Activated CD8-positive, alpha-beta memory T cell treated with anti-CD3 and anti-CD28 coated beads, Interleukin-2, amount 10 ng/mL, durations not matched to agents 7 days and 5 days (primary cell): ENCODE results near the gene GUCY1A1. TPM values are rescaled to one million over a fixed set of nuclear protein-coding genes. Genes with fewer than 3 reads are reported as not detected.
A peak's percentile ranks its signal among the peaks of the same experiment; 100 is the strongest.

Experiments used
- ATAC-seq: fragments of 150-1000 bp; cut with Tn5 transposase; one replicate; pipeline ENCODE4 v1.10.0; 2021; ENCODE audit warnings: moderate library complexity
- CTCF ChIA-PET: fragments of 350-600 bp; sonication (Branson Sonifier 250); formaldehyde crosslinking; loops from one replicate; lab custom pipeline; 2021; ENCODE audit warnings: antibody characterized with exemption; lab: Charles Lee
- DNase-seq: peaks from one replicate; pipeline ENCODE4 v3.0.0-alpha.2; 2020
- H3K27ac Mint-ChIP-seq: one replicate; pipeline ENCODE4 v1.8.0; 2021; ENCODE audit warnings: mild to moderate bottlenecking, mixed read lengths
- H3K27me3 Mint-ChIP-seq: one replicate; pipeline ENCODE4 v1.8.0; 2021; ENCODE audit warnings: mixed read lengths
- H3K36me3 Mint-ChIP-seq: one replicate; pipeline ENCODE4 v1.8.0; 2021; ENCODE audit warnings: mild to moderate bottlenecking, mixed read lengths
- H3K4me1 Mint-ChIP-seq: one replicate; pipeline ENCODE4 v1.8.0; 2021; ENCODE audit warnings: mixed read lengths
- H3K4me3 Mint-ChIP-seq: one replicate; pipeline ENCODE4 v1.8.0; 2021; ENCODE audit warnings: mild to moderate bottlenecking, moderate library complexity, mixed read lengths
- H3K9me3 Mint-ChIP-seq: one replicate; pipeline ENCODE4 v1.8.0; 2022; ENCODE audit warnings: low read depth, mixed read lengths
- total RNA-seq, 2 experiments: library from RNA; stranded (reverse); gene quantifications; one replicate each; pipeline ENCODE4 v1.2.3, GENCODE V29; 2021

The GUCY1A1 gene, protein sequence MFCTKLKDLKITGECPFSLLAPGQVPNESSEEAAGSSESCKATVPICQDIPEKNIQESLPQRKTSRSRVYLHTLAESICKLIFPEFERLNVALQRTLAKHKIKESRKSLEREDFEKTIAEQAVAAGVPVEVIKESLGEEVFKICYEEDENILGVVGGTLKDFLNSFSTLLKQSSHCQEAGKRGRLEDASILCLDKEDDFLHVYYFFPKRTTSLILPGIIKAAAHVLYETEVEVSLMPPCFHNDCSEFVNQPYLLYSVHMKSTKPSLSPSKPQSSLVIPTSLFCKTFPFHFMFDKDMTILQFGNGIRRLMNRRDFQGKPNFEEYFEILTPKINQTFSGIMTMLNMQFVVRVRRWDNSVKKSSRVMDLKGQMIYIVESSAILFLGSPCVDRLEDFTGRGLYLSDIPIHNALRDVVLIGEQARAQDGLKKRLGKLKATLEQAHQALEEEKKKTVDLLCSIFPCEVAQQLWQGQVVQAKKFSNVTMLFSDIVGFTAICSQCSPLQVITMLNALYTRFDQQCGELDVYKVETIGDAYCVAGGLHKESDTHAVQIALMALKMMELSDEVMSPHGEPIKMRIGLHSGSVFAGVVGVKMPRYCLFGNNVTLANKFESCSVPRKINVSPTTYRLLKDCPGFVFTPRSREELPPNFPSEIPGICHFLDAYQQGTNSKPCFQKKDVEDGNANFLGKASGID
- total RNA-seq, result under 1 TPM in 1 of 2 experiments, not detected in 1; 0.87 TPM

DNA sequence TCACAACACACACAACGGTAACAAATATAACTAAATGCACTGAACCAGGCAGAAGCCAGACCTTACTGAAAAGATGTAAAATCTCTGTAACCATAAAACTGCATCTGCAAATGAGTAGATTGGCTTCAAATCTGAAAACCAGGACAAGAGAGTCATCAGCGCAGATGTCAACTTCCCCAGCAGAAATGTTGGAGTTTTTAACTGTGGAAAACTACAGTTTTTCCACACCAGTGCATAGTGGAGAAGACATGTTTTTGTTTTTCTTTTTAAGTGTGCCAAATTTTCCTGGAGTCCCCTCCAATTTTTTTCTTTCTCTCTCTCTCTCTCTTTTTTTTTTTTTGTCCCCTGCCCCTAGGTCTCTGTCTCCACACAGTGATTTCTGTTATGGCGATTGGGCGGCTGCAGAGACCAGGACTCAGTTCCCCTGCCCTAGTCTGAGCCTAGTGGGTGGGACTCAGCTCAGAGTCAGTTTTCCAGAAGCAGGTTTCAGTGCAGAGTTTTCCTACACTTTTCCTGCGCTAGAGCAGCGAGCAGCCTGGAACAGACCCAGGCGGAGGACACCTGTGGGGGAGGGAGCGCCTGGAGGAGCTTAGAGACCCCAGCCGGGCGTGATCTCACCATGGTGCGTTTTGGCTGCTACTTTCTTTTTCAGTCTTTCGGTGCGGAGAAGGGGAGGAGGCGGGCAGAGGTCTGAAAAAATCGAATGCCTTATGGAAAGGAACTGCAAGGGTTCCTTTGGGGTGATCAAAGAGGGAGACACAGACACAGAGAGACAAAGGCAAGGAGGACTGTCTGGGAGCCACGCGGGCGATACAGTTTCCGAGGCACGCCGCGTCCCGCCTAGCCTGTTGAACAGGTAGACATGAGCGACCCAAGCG, at the start of gene GUCY1A1:
GUCY1A1 (plus strand) TSS at position 505 of the 878 bp plus-strand sequence. CDS start 30,020 bp downstream, outside the sequence.
- ATAC-seq (peak; percentile 34), DNase-seq (no peak)
- H3K27ac Mint-ChIP-seq, result no peak within 1 kb of the TSS
- CTCF ChIA-PET, result no interaction called here
- peak within 1 kb of the TSS; percentile 74 for H3K4me3 Mint-ChIP-seq
- peaks cover 66% of the 10 kb centered on the region for H3K27me3 Mint-ChIP-seq
- H3K36me3 Mint-ChIP-seq, result no peaks in the 10 kb centered on the region
- peaks cover 17% of the 10 kb centered on the region for H3K4me1 Mint-ChIP-seq
- H3K9me3 Mint-ChIP-seq, result no peaks in the 10 kb centered on the region

- Mint-ChIP-seq H3K9me3 (no peaks in the 10 kb centered on the region), H3K27me3 (peaks cover 7% of the 10 kb centered on the region), H3K4me3 (no peak overlapping the region), H3K4me1 (no peaks in the 10 kb centered on the region), H3K36me3 (no peaks in the 10 kb centered on the region), H3K27ac (no peak overlapping the region)
- ATAC-seq (no peak), DNase-seq (no peak)
- CTCF ChIA-PET, result no interaction called here
Measured at GRCh38 chr4:155617296-155617695, 49.4 kb upstream of the GUCY1A1 start.

GRCh38 chr4:155618183-155618838, 48.3 kb upstream of the GUCY1A1 start:
- Mint-ChIP-seq H3K36me3 (no peaks in the 10 kb centered on the region), H3K4me3 (no peak overlapping the region), H3K4me1 (no peaks in the 10 kb centered on the region), H3K27me3 (peaks cover 7% of the 10 kb centered on the region), H3K9me3 (no peaks in the 10 kb centered on the region), H3K27ac (no peak overlapping the region)
- ATAC-seq (no peak), DNase-seq (no peak)
- CTCF ChIA-PET, result no interaction called here

- H3K27ac Mint-ChIP-seq, result no peak overlapping the region
- no peaks in the 10 kb centered on the region for H3K27me3 Mint-ChIP-seq
- H3K36me3 Mint-ChIP-seq, result no peaks in the 10 kb centered on the region
- CTCF ChIA-PET, result no interaction called here
- H3K9me3 Mint-ChIP-seq, result no peaks in the 10 kb centered on the region
- ATAC-seq (no peak), DNase-seq (no peak)
- no peak overlapping the region for H3K4me3 Mint-ChIP-seq
- H3K4me1 Mint-ChIP-seq, result no peaks in the 10 kb centered on the region
Measured at GRCh38 chr4:155620637-155621036, 46.0 kb upstream of the GUCY1A1 start.

GRCh38 chr4:155624478-155624877, 42.2 kb upstream of the GUCY1A1 start:
- H3K4me3 Mint-ChIP-seq, result no peak overlapping the region
- no peaks in the 10 kb centered on the region for H3K27me3 Mint-ChIP-seq
- H3K27ac Mint-ChIP-seq, result no peak overlapping the region
- H3K9me3 Mint-ChIP-seq, result no peaks in the 10 kb centered on the region
- ATAC-seq (no peak), DNase-seq (no peak)
- no peaks in the 10 kb centered on the region for H3K36me3 Mint-ChIP-seq
- CTCF ChIA-PET, result interaction anchor here (0.5 kb wide), 1 partner anchor 228 kb away, joined by 4 read pairs; no protein-coding TSS in a partner anchor
- H3K4me1 Mint-ChIP-seq, result no peaks in the 10 kb centered on the region

DNA sequence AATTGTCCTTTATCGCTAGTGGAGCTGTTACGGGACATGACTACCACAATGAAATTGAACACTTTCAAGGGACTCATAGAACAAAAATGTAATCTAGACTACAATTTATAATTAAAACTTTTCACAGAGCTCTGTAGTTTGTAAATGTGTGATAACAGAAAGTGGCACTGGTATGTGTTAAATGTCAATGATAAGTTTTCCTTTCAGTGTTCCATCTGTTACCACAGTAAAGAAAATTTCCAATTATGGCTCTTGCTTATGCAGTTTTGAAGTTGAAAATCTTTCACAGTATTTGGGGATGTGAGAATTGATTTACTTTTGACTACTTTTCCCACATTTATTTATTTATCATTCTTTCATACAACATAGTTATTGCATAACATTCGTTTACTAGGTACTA, 40.1 kb upstream of the GUCY1A1 start:
- no peaks in the 10 kb centered on the region for H3K4me1 Mint-ChIP-seq
- H3K27me3 Mint-ChIP-seq, result no peaks in the 10 kb centered on the region
- ATAC-seq (no peak), DNase-seq (no peak)
- H3K9me3 Mint-ChIP-seq, result no peaks in the 10 kb centered on the region
- no peaks in the 10 kb centered on the region for H3K36me3 Mint-ChIP-seq
- H3K4me3 Mint-ChIP-seq, result no peak overlapping the region
- no peak overlapping the region for H3K27ac Mint-ChIP-seq
- CTCF ChIA-PET, result no interaction called here

DNA sequence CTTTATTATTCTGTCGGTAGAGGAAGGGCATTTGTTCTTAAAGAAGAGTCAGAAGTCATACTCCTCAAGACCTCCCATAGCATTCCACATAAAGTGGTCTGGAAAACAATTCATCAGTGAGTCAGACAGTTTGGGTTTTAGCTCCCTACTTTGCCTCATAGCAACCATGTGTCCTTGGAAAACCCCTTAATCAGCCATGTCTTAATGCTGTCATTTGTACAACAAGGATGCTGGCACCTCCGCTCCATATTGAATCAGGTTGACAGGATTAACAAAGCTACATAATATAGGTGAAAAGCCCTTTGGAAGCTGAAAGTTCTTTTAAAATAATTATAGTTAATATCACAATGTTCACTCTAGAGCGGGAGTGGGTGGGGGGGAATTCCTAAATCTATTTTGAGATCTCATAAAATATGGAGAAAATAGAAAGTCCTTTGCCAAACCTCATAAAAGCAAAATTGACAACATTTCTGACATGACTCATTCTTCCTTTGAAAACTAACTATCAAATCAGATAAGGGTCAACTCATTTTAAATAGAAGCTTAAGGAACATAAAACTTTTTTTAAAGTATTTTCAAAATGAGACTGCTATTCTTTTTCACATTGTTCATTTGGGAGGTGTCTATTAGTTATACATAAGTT, 37.3 kb upstream of the GUCY1A1 start:
- ATAC-seq, result no peak
- H3K4me1 Mint-ChIP-seq, result no peaks in the 10 kb centered on the region
- CTCF ChIA-PET, result no interaction called here
- no peak overlapping the region for H3K27ac Mint-ChIP-seq
- no peaks in the 10 kb centered on the region for H3K36me3 Mint-ChIP-seq
- H3K9me3 Mint-ChIP-seq, result no peaks in the 10 kb centered on the region
- no peak overlapping the region for H3K4me3 Mint-ChIP-seq
- DNase-seq, result no peak
- no peaks in the 10 kb centered on the region for H3K27me3 Mint-ChIP-seq

DNA sequence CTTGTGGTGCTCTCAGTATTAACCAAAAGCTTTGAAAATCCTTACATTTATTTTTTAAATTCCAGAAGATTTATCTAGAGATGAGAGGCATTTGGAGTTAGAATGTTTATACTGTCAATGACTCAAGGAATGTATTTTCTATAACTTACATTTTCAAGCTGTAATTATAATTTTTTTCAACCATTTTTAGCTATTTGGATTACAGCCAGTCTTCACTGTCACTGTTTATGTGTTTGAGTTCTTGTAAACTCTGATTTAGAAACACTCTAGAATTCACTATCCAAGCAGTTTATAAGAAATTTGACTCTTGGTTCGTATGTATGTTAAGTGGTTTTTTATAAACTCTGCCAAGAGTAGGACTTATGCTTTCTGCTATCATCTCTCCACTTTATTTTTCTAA, 36.7 kb upstream of the GUCY1A1 start:
- ATAC-seq, result no peak
- Mint-ChIP-seq H3K9me3 (peaks cover 2% of the 10 kb centered on the region), H3K4me3 (no peak overlapping the region), H3K27me3 (no peaks in the 10 kb centered on the region), H3K27ac (no peak overlapping the region), H3K36me3 (no peaks in the 10 kb centered on the region), H3K4me1 (no peaks in the 10 kb centered on the region)
- CTCF ChIA-PET, result no interaction called here
- DNase-seq, result no peak

- H3K27me3 Mint-ChIP-seq, result no peaks in the 10 kb centered on the region
- DNase-seq (no peak), ATAC-seq (no peak)
- CTCF ChIA-PET, result no interaction called here
- H3K4me1 Mint-ChIP-seq, result no peaks in the 10 kb centered on the region
- peaks cover 2% of the 10 kb centered on the region for H3K9me3 Mint-ChIP-seq
- H3K36me3 Mint-ChIP-seq, result no peaks in the 10 kb centered on the region
- no peak overlapping the region for H3K27ac Mint-ChIP-seq
- no peak overlapping the region for H3K4me3 Mint-ChIP-seq
Measured at GRCh38 chr4:155632310-155632840, 34.3 kb upstream of the GUCY1A1 start.

DNA sequence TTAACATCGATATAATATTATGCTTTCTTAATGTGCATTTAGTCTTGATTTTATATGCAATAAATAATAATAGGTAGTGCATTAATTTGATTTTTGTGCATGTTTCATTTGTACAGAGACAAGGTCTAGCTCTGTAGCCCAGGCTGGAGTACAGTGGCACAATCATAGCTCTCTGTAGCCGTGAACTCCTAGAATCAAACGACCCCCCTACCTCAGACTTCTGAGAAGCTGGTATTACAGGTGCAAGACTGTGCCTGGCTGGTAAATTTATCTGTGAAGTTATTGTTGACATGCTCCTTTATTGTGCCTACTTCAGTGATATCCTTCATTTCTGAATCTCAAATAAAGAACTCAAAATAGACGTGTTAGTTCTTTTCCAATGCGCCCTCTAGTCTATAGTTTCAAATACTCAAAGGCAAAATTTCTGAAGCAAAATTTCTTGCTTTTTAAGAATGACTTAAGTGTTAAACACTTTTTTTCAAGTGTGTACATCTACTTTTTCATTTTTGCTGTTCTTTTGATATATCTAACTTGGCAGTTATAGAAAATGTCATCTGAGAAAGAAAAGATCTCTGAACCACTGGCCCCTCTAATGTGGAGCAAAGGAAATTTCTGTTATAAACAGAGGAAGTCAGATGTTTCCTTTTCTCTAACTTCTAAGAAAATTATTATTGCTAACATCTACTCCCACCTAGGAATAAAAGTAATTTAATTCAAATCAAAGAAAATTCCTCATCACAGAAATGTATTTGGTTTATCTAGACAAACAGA, 28.3 kb upstream of the GUCY1A1 start:
- Mint-ChIP-seq H3K27me3 (peaks cover 7% of the 10 kb centered on the region), H3K4me3 (no peak overlapping the region), H3K36me3 (no peaks in the 10 kb centered on the region), H3K27ac (no peak overlapping the region), H3K9me3 (peaks cover 2% of the 10 kb centered on the region), H3K4me1 (peaks cover 3% of the 10 kb centered on the region)
- CTCF ChIA-PET, result no interaction called here
- no peak for ATAC-seq
- DNase-seq, result no peak

DNA sequence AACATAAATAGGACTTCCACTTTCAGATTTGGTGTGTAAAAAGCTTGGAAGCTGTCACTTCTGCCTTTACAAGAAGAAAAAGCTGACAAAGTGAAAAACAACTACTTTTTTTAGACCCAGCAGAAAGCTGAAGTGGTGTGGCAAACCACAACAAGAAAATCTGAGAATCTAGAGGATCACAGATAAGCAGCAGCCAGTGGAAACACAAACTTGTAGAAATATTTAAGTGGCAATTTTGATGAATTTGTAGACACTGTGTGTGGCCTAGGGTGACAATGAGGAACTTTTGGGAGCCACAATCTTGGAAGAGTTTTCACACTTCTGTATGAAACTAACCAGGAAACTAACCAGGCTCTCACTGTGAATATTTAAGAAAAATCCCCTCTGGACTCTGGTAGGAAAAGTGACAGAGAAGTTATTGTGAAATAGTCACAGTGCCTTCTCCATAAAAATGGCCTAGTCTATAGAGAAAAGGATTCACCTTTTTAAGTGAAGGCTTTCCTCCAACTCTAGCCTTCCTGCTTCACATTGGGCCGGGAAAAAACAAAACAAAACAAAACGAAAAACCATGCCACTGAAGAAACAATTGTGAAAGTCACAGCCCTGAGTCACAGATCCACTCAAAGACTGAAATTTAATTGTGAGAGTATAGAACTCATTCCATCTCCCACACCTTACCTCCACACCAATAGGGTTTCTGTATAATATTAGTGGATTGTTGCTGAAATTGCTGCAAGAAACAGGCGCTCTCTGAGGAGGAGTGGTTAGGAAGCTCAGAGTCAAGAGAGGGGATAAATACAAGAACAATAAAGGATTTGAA, 26.7 kb upstream of the GUCY1A1 start:
- no peak overlapping the region for H3K4me3 Mint-ChIP-seq
- no peak overlapping the region for H3K27ac Mint-ChIP-seq

More for the DNA sequence above, 26.7 kb upstream of the GUCY1A1 start:
- CTCF ChIA-PET, result no interaction called here
- Mint-ChIP-seq H3K27me3 (peaks cover 9% of the 10 kb centered on the region), H3K9me3 (no peaks in the 10 kb centered on the region), H3K36me3 (no peaks in the 10 kb centered on the region), H3K4me1 (peaks cover 3% of the 10 kb centered on the region)
- no peak for ATAC-seq
- no peak for DNase-seq
